PC-3 (cell line): ENCODE results near the gene FAR1.

Experiments
- EZH2 ChIP-seq: fragments of 300-600 bp; sonication (generic); IDR thresholded peaks from one replicate; pipeline ENCODE4 v1.6.1; 2017; ENCODE audit warnings: antibody characterized with exemption, mild to moderate bottlenecking, low read length; ENCODE audit not compliant: unreplicated experiment
- EZH2phosphoT487 ChIP-seq: fragments of 300-600 bp; sonication (generic); IDR thresholded peaks from 2 replicates; pipeline ENCODE4 v1.6.1; 2018; ENCODE audit warnings: mild to moderate bottlenecking, antibody characterized with exemption, low read length, borderline replicate concordance
- TF ChIP-seq, protein P1 (sequence below): fragments of 300-600 bp; sonication (generic); conservative IDR thresholded peaks from 2 replicates; pipeline ENCODE4 v1.5.1; 2017; ENCODE audit warnings: antibody characterized with exemption, low read depth, mild to moderate bottlenecking, low read length

DNA sequence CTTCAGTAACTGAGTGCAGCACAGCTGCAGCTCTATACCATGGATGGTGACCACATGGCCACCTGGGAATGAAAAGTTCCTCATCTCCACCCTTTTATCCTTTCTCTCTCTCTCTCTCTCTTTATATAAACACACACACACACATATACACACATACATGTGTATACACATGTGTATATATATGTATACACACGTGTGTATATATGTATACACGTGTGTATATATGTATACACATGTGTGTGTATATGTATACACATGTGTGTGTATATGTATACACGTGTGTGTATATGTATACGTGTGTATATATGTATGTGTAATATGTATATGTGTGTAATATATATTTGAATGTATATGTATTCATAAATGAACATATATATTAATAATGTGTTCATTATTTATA is 18.8 kb upstream of the FAR1 start:
- TF ChIP-seq, protein P1, sequence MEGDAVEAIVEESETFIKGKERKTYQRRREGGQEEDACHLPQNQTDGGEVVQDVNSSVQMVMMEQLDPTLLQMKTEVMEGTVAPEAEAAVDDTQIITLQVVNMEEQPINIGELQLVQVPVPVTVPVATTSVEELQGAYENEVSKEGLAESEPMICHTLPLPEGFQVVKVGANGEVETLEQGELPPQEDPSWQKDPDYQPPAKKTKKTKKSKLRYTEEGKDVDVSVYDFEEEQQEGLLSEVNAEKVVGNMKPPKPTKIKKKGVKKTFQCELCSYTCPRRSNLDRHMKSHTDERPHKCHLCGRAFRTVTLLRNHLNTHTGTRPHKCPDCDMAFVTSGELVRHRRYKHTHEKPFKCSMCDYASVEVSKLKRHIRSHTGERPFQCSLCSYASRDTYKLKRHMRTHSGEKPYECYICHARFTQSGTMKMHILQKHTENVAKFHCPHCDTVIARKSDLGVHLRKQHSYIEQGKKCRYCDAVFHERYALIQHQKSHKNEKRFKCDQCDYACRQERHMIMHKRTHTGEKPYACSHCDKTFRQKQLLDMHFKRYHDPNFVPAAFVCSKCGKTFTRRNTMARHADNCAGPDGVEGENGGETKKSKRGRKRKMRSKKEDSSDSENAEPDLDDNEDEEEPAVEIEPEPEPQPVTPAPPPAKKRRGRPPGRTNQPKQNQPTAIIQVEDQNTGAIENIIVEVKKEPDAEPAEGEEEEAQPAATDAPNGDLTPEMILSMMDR, result no peak
- no peak for TF ChIP-seq EZH2
- no peak for TF ChIP-seq EZH2phosphoT487
